Neural progenitor cell (in vitro differentiated cells): ENCODE data around the gene WDR5. TPM values are rescaled to one million over a fixed set of nuclear protein-coding genes. Genes with fewer than 3 reads are reported as not detected.

ENCODE experiments used
- DNase-seq: peaks from one replicate; pipeline ENCODE4 v3.0.0-alpha.2; 2016; ENCODE audit warnings: low spot score
- H2AFZ ChIP-seq: fragments of 200-600 bp; sonication (generic); replicated peaks from 2 replicates; pipeline ENCODE4 v1.6.1; 2016; ENCODE audit warnings: antibody characterized with exemption
- H3F3A ChIP-seq: fragments of 200-600 bp; sonication (generic); 2 replicates; pipeline ENCODE4 v1.6.1; 2016; ENCODE audit warnings: antibody characterized with exemption, low read depth
- H3K27ac ChIP-seq: fragments of 200-600 bp; sonication (generic); 2 replicates; pipeline ENCODE4 v1.5.1; 2016; ENCODE audit warnings: mild to moderate bottlenecking
- H3K27me3 ChIP-seq: fragments of 200-600 bp; sonication (generic); 2 replicates; pipeline ENCODE4 v1.6.1; 2016; ENCODE audit warnings: mild to moderate bottlenecking, moderate library complexity
- H3K36me3 ChIP-seq: fragments of 200-600 bp; sonication (generic); 2 replicates; pipeline ENCODE4 v1.5.1; 2016
- H3K4me1 ChIP-seq: fragments of 200-600 bp; sonication (generic); 2 replicates; pipeline ENCODE4 v1.6.1; 2016; ENCODE audit warnings: mixed run types
- H3K4me2 ChIP-seq: fragments of 200-600 bp; sonication (generic); 2 replicates; pipeline ENCODE4 v1.6.1; 2016
- H3K4me3 ChIP-seq: fragments of 200-600 bp; sonication (generic); 2 replicates; pipeline ENCODE4 v1.5.1; 2016
- H3K79me2 ChIP-seq: fragments of 200-600 bp; sonication (generic); 2 replicates; pipeline ENCODE4 v1.6.1; 2016; ENCODE audit warnings: low read depth
- H3K9ac ChIP-seq: fragments of 200-600 bp; sonication (generic); 2 replicates; pipeline ENCODE4 v1.6.1; 2016
- H3K9me3 ChIP-seq: fragments of 200-600 bp; sonication (generic); 2 replicates; pipeline ENCODE4 v1.5.1; 2016; ENCODE audit warnings: low read depth
- H4K20me1 ChIP-seq: fragments of 200-600 bp; sonication (generic); 2 replicates; pipeline ENCODE4 v1.6.1; 2016; ENCODE audit warnings: low read depth
- H3K27ac Mint-ChIP-seq: 3 replicates; pipeline ENCODE4 v1.8.0; 2021; ENCODE audit warnings: mixed read lengths
- H3K27me3 Mint-ChIP-seq: 2 replicates; pipeline ENCODE4 v1.8.0; 2022; ENCODE audit warnings: low read depth, mild to moderate bottlenecking, inconsistent platforms, moderate library complexity, mixed read lengths; ENCODE audit not compliant: insufficient read depth
- H3K36me3 Mint-ChIP-seq: 3 replicates; pipeline ENCODE4 v1.8.0; 2021; ENCODE audit warnings: mixed read lengths
- H3K4me1 Mint-ChIP-seq: 3 replicates; pipeline ENCODE4 v1.8.0; 2021; ENCODE audit warnings: mixed read lengths
- H3K4me3 Mint-ChIP-seq: 3 replicates; pipeline ENCODE4 v1.8.0; 2021; ENCODE audit warnings: mild to moderate bottlenecking, moderate library complexity, mixed read lengths
- H3K9me3 Mint-ChIP-seq: 3 replicates; pipeline ENCODE4 v1.8.0; 2020; ENCODE audit warnings: mixed read lengths
- CTCF ChIP-seq: fragments of 200-600 bp; sonication (generic); IDR thresholded peaks from 2 replicates; pipeline ENCODE4 v1.5.1; 2017; ENCODE audit warnings: antibody characterized with exemption, mild to moderate bottlenecking
- EZH2 ChIP-seq: fragments of 200-600 bp; sonication (generic); IDR thresholded peaks from 2 replicates; pipeline ENCODE4 v1.6.1; 2017; ENCODE audit warnings: antibody characterized with exemption, mild to moderate bottlenecking, moderate library complexity
- EZH2phosphoT487 ChIP-seq: fragments of 200-600 bp; sonication (generic); IDR thresholded peaks from 2 replicates; pipeline ENCODE4 v1.6.1; 2017; ENCODE audit warnings: antibody characterized with exemption
- total RNA-seq: library from RNA; depleted of rRNA; stranded (reverse); fragments of >200 nt; gene quantifications from 2 replicates; pipeline ENCODE4 v1.2.3, GENCODE V29; 2015; ENCODE audit warnings: low replicate concordance

Gene WDR5
- total RNA-seq, 1 donor from 2014 or later = 26.7 TPM

DNA sequence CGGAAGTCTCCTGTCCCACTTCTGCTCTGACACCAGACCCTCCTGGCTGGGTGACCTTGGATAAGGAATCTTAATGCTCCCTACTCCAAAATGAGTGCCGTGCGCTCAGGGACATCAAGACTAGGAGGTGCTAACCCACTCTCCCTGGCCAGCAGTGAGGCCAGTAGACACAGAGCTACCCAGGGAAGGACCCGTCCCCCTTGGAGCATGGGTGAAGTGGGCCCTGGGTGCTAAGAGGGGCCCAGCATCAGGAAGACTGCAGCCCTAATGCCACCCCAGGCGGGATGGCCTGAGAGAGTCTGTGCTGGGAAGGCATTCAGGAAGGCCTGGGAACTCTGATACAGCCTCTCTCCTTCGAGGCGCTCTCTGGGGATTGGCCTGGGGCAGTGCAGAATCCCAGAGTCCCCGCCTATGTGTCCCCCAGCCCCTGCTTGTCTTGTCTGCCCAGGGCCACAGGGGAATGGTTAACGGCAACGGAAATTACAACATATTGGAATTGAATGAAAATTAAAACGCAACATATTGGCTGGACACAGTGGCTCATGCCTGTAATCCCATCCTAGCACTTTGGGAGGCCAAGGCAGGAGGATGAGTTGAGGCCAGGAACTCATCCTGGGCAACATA lies 58.1 kb downstream of the WDR5 start:
- Histone ChIP-seq H3K27me3 (no peaks in the 10 kb centered on the region), H3K9me3 (no peaks in the 10 kb centered on the region), H3K4me2 (no peak overlapping the region), H3K4me3 (no peak overlapping the region), H3K27ac (no peak overlapping the region), H3K4me1 (peaks cover 4% of the 10 kb centered on the region), H3K79me2 (no peaks in the 10 kb centered on the region), H3K9ac (no peak overlapping the region), H3F3A (no peaks in the 10 kb centered on the region), H3K36me3 (no peaks in the 10 kb centered on the region), H2AFZ (no peak overlapping the region), H4K20me1 (no peaks in the 10 kb centered on the region)
- TF ChIP-seq EZH2 (no peak), CTCF (no peak), EZH2phosphoT487 (no peak)
- H3K9me3 Mint-ChIP-seq = peaks cover 2% of the 10 kb centered on the region
- peaks cover 4% of the 10 kb centered on the region for H3K27me3 Mint-ChIP-seq
- peaks cover 9% of the 10 kb centered on the region for H3K4me1 Mint-ChIP-seq
- no peaks in the 10 kb centered on the region for H3K36me3 Mint-ChIP-seq
- no peak overlapping the region for H3K4me3 Mint-ChIP-seq
- H3K27ac Mint-ChIP-seq = no peak overlapping the region
- no peak for DNase-seq

- no peaks in the 10 kb centered on the region for H3K27me3 ChIP-seq
- H3K79me2 ChIP-seq = no peaks in the 10 kb centered on the region
- H3K27ac ChIP-seq = no peak overlapping the region
- Mint-ChIP-seq H3K36me3 (no peaks in the 10 kb centered on the region), H3K27ac (no peak overlapping the region), H3K27me3 (peaks cover 2% of the 10 kb centered on the region), H3K4me3 (no peak overlapping the region), H3K4me1 (no peaks in the 10 kb centered on the region), H3K9me3 (peaks cover 2% of the 10 kb centered on the region)
- H4K20me1 ChIP-seq = no peaks in the 10 kb centered on the region
- no peak overlapping the region for H2AFZ ChIP-seq
- TF ChIP-seq EZH2phosphoT487 (no peak), CTCF (no peak), EZH2 (no peak)
- H3K4me2 ChIP-seq = no peak overlapping the region
- no peaks in the 10 kb centered on the region for H3K4me1 ChIP-seq
- H3K9ac ChIP-seq = no peak overlapping the region
- H3K9me3 ChIP-seq = no peaks in the 10 kb centered on the region
- DNase-seq = no peak
- no peaks in the 10 kb centered on the region for H3F3A ChIP-seq
- H3K36me3 ChIP-seq = no peaks in the 10 kb centered on the region
- no peak overlapping the region for H3K4me3 ChIP-seq
Measured at GRCh38 chr9:134195558-134195957, 59.7 kb downstream of the WDR5 start.

DNA sequence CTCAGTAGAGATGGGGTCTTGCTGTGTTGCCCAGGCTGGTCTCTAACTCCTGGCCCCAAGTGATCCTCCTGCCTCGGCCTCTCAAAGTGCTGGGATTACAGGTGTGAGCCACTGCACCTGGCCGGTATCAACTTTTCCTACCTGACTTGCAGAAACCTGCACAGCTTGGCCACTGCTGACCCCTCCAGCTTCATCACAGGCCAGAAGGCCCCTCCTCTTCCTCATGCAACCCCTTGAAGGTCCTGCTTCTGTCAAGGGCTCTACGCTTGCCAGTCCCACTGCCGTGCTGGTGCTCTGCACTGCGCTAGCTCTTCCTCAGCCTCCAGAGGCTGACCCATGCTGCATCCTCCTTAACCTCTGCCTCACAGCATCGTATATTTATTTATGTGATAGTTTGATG lies 61.0 kb downstream of the WDR5 start:
- no peaks in the 10 kb centered on the region for H3K27me3 ChIP-seq
- no peaks in the 10 kb centered on the region for H3K9me3 ChIP-seq
- DNase-seq = no peak
- no peak overlapping the region for H3K4me3 Mint-ChIP-seq
- no peak overlapping the region for H3K4me2 ChIP-seq
- no peaks in the 10 kb centered on the region for H3K36me3 Mint-ChIP-seq
- H3K9me3 Mint-ChIP-seq = no peaks in the 10 kb centered on the region
- H3K36me3 ChIP-seq = no peaks in the 10 kb centered on the region
- no peak overlapping the region for H3K27ac ChIP-seq
- peaks cover 2% of the 10 kb centered on the region for H3K27me3 Mint-ChIP-seq
- H3K4me1 Mint-ChIP-seq = no peaks in the 10 kb centered on the region
- H3K27ac Mint-ChIP-seq = no peak overlapping the region
- H3K79me2 ChIP-seq = no peaks in the 10 kb centered on the region
- no peak overlapping the region for H3K9ac ChIP-seq
- no peaks in the 10 kb centered on the region for H3K4me1 ChIP-seq
- TF ChIP-seq EZH2 (no peak), EZH2phosphoT487 (no peak), CTCF (no peak)
- no peaks in the 10 kb centered on the region for H3F3A ChIP-seq
- H4K20me1 ChIP-seq = no peaks in the 10 kb centered on the region
- no peak overlapping the region for H3K4me3 ChIP-seq
- H2AFZ ChIP-seq = no peak overlapping the region
